Measurements from ENCODE around the gene RSPO4. TPM values are rescaled to one million over a fixed set of nuclear protein-coding genes. Genes with fewer than 3 reads are reported as not detected.

The RSPO4 gene
- total and polyA plus RNA-seq, 2 donors (not counting 1 experiment from before 2014, with no cell fraction given) = not detected

DNA sequence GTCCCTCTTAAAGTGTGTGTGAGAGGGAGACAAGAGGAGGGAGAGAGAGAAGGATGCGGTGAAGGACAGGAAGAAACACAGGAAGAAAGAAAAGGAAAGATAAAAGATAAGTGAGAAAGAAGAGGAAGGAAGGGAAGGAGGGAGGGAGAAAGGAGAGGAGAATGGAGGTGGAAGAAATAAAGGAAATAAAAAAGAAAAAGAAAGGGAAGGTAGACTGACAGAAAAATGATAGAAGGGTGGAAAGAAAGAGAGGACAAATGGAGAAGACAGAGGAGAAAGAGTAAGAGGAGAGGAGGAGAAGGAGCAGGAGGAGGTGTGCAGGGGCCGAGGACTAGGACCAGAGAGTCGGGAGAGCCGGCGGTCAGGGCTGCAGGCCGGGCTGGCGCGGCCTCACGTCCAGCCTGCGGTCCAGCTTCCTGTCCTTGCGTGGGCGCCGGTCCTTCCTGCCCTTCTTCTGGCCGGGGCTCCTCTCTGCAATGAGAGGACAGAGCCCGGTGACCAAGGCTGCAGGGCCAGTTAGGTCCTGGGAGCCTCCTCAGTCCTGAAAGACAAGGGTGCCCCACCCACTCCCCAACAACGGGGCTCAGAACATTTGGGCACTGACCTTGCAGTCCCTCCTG lies 42.0 kb downstream of the RSPO4 start:
- no peaks in the 10 kb centered on the region for H3K27me3 ChIP-seq (ENCODE audit: control insufficient read depth, insufficient read depth, low read length)
- TF ChIP-seq, protein P1, sequence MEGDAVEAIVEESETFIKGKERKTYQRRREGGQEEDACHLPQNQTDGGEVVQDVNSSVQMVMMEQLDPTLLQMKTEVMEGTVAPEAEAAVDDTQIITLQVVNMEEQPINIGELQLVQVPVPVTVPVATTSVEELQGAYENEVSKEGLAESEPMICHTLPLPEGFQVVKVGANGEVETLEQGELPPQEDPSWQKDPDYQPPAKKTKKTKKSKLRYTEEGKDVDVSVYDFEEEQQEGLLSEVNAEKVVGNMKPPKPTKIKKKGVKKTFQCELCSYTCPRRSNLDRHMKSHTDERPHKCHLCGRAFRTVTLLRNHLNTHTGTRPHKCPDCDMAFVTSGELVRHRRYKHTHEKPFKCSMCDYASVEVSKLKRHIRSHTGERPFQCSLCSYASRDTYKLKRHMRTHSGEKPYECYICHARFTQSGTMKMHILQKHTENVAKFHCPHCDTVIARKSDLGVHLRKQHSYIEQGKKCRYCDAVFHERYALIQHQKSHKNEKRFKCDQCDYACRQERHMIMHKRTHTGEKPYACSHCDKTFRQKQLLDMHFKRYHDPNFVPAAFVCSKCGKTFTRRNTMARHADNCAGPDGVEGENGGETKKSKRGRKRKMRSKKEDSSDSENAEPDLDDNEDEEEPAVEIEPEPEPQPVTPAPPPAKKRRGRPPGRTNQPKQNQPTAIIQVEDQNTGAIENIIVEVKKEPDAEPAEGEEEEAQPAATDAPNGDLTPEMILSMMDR (conservative IDR thresholded peaks at IDR 0.05 in 1 of 2, IDR thresholded peaks at IDR 0.05 in 1 of 2; ENCODE audit: low read depth in 1 of 2, low read length in 2 of 2) = no peak
- TF ChIP-seq EZH2 (IDR thresholded peaks at IDR 0.05; ENCODE audit: low read length, missing control alignments) = no peak
- no peaks in the 10 kb centered on the region for H3K79me2 ChIP-seq (ENCODE audit: control insufficient read depth, insufficient read depth, low read length)
- H3K4me1 ChIP-seq (ENCODE audit: control insufficient read depth, extremely low read depth, insufficient read depth, low read length) = no peaks in the 10 kb centered on the region
- no peak overlapping the region for H3K4me3 ChIP-seq (replicated peaks in 1 of 4; ENCODE audit: control extremely low read depth in 1 of 4, insufficient read depth in 1 of 4, low read depth in 3 of 4, low read length in 4 of 4)
- H3K9me3 ChIP-seq (ENCODE audit: control insufficient read depth, insufficient read depth, low read depth, low read length) = no peaks in the 10 kb centered on the region
- H4K20me1 ChIP-seq (ENCODE audit: control insufficient read depth, extremely low read depth, insufficient read depth, low read length) = no peaks in the 10 kb centered on the region
- DNase-seq (ENCODE audit: low read depth in 2 of 2) = no peak
- H2AFZ ChIP-seq (ENCODE audit: low read length) = no peak overlapping the region
- H3K9ac ChIP-seq (ENCODE audit: insufficient read depth, low read length) = no peak overlapping the region
- no peaks in the 10 kb centered on the region for H3K36me3 ChIP-seq (ENCODE audit: control insufficient read depth, insufficient read depth, low read length)
- no peak overlapping the region for H3K27ac ChIP-seq (ENCODE audit: insufficient read depth, low read length)
- no peak overlapping the region for H3K4me2 ChIP-seq (ENCODE audit: extremely low read depth, insufficient read depth, low read length)

- Histone ChIP-seq H3K4me3 (replicated peaks in 1 of 4; ENCODE audit: control extremely low read depth in 1 of 4, insufficient read depth in 1 of 4, low read depth in 3 of 4, low read length in 4 of 4) (no peak overlapping the region), H3K4me2 (ENCODE audit: extremely low read depth, insufficient read depth, low read length) (no peak overlapping the region), H3K4me1 (ENCODE audit: control insufficient read depth, extremely low read depth, insufficient read depth, low read length) (no peaks in the 10 kb centered on the region), H3K27me3 (ENCODE audit: control insufficient read depth, insufficient read depth, low read length) (no peaks in the 10 kb centered on the region), H3K27ac (ENCODE audit: insufficient read depth, low read length) (no peak overlapping the region), H3K9ac (ENCODE audit: insufficient read depth, low read length) (no peak overlapping the region), H3K79me2 (ENCODE audit: control insufficient read depth, insufficient read depth, low read length) (no peaks in the 10 kb centered on the region), H4K20me1 (ENCODE audit: control insufficient read depth, extremely low read depth, insufficient read depth, low read length) (no peaks in the 10 kb centered on the region), H3K9me3 (ENCODE audit: control insufficient read depth, insufficient read depth, low read depth, low read length) (no peaks in the 10 kb centered on the region), H3K36me3 (ENCODE audit: control insufficient read depth, insufficient read depth, low read length) (no peaks in the 10 kb centered on the region), H2AFZ (ENCODE audit: low read length) (no peak overlapping the region)
- no peak for DNase-seq (ENCODE audit: low read depth in 2 of 2)
- TF ChIP-seq, protein P1 (conservative IDR thresholded peaks at IDR 0.05 in 1 of 2, IDR thresholded peaks at IDR 0.05 in 1 of 2; ENCODE audit: low read depth in 1 of 2, low read length in 2 of 2) = no peak
Observed at GRCh38 chr20:958936-959815, 42.9 kb downstream of the RSPO4 start.

DNA sequence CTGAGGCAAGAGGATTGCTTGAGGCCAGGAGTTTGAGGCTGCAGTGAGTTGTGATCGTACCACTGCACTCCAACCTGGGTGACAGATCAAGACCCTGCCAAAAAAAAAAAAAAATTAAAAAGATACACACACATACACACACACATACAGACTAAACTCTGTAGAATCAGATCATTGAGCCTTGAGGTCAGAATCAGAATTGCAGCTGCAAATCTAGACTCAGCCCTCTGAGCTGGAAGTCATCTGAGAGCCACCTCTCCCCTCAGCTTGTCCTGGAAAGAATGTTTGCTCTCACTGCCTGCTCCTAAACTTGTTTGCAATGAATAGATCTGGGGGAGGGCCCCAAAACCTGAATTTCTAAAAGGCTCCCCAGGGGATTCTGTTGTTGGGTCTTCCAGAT lies 44.6 kb downstream of the RSPO4 start:
- DNase-seq (ENCODE audit: low read depth in 2 of 2) = no peak

More for the DNA sequence above, 44.6 kb downstream of the RSPO4 start:
- no peaks in the 10 kb centered on the region for H3K4me1 ChIP-seq (ENCODE audit: control insufficient read depth, extremely low read depth, insufficient read depth, low read length)
- no peak overlapping the region for H2AFZ ChIP-seq (ENCODE audit: low read length)
- TF ChIP-seq, protein P1 (conservative IDR thresholded peaks at IDR 0.05 in 1 of 2, IDR thresholded peaks at IDR 0.05 in 1 of 2; ENCODE audit: low read depth in 1 of 2, low read length in 2 of 2) = peak in 1 of 2 donors; percentile 7
- TF ChIP-seq EZH2 (IDR thresholded peaks at IDR 0.05; ENCODE audit: low read length, missing control alignments) = no peak
- H3K27me3 ChIP-seq (ENCODE audit: control insufficient read depth, insufficient read depth, low read length) = no peaks in the 10 kb centered on the region
- H3K36me3 ChIP-seq (ENCODE audit: control insufficient read depth, insufficient read depth, low read length) = no peaks in the 10 kb centered on the region
- no peak overlapping the region for H3K4me2 ChIP-seq (ENCODE audit: extremely low read depth, insufficient read depth, low read length)
- H4K20me1 ChIP-seq (ENCODE audit: control insufficient read depth, extremely low read depth, insufficient read depth, low read length) = no peaks in the 10 kb centered on the region
- H3K27ac ChIP-seq (ENCODE audit: insufficient read depth, low read length) = no peak overlapping the region
- H3K4me3 ChIP-seq (replicated peaks in 1 of 4; ENCODE audit: control extremely low read depth in 1 of 4, insufficient read depth in 1 of 4, low read depth in 3 of 4, low read length in 4 of 4) = no peak overlapping the region
- H3K9me3 ChIP-seq (ENCODE audit: control insufficient read depth, insufficient read depth, low read depth, low read length) = no peaks in the 10 kb centered on the region
- H3K9ac ChIP-seq (ENCODE audit: insufficient read depth, low read length) = no peak overlapping the region
- H3K79me2 ChIP-seq (ENCODE audit: control insufficient read depth, insufficient read depth, low read length) = no peaks in the 10 kb centered on the region

All from fibroblast of lung (primary cell).